HG03378 (cell line): ENCODE results near the gene SMARCC2.

Experiments used
- ATAC-seq: cut with Tn5 transposase; IDR thresholded peaks from one replicate; pipeline ENCODE4 v1.9.1; 2021; ENCODE audit warnings: mild to moderate bottlenecking, moderate library complexity; ENCODE audit not compliant: unreplicated experiment

SMARCC2 gene

DNA sequence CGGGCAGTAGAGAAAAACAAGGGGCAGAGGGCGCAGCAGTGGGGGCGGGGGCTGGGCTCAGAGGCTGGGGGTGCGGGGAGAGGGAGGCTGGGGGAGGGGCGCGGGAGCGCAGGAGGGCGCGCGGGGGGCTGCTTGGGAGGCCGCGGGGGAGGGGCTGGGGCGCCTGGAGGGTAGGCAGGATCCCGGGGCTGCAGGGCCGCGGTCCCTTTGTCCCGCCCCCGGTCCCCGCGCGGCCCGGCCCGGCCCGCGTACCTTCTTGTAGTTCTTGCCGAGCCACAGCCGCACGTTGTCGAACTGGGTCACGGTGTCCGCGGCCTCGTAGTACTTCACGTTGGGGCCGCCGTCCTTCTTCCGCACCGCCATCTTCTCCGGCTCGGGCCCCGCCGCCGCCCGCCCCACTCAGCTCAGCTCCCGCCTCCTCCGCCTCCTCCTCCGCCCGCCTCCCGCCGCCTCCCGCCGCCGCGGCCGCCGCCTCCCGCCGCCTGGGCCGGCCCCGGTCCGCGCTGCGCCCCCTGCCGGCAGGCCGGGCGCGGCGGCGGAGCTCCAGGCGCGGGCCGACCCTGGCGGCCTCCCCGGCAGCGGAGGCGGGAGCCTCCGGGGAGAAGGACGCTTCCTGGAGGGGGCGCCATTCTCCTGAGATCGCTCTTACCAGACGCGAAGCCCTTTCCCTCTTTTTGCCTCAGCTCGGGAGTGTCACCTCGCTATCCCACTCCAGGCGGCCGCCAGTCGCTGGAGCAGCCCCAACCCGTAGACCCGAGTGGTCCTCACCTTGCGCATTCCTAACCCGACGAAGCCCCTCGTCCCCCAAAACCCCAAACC is at the start of gene SMARCC2:
Gene SMARCC2, minus strand, starts transcription at position 385 of the 819 bp plus-strand sequence. Its CDS starts 22 bp downstream, at position 363.
- ATAC-seq = peak; percentile 35

GRCh38 chr12:56237552-56237951 is 48.3 kb upstream of the SMARCC2 start:
- no peak for ATAC-seq

DNA sequence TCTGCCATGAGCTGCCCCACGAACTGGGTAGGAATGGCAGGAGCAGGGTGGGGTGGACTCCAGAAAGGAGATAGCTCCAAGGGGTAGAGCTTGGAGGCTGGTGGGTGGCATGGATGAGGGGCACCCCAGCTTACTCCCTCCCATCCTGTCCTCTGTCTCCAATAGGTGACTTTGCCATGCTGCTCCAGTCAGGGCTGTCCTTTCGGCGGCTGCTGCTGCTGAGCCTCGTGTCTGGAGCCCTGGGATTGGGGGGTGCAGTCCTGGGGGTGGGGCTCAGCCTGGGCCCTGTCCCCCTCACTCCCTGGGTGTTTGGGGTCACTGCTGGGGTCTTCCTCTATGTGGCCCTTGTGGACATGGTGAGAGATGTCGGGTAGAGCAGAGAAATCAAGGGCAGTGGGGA is 47.7 kb upstream of the SMARCC2 start:
- no peak for ATAC-seq

- ATAC-seq = no peak
Measured at GRCh38 chr12:56236091-56236490, 46.8 kb upstream of the SMARCC2 start.

- no peak for ATAC-seq
Measured at GRCh38 chr12:56234746-56235436, 45.6 kb upstream of the SMARCC2 start.

GRCh38 chr12:56231184-56231582 is 41.9 kb upstream of the SMARCC2 start:
- no peak for ATAC-seq

GRCh38 chr12:56230432-56231183 is 41.3 kb upstream of the SMARCC2 start:
- ATAC-seq = no peak

DNA sequence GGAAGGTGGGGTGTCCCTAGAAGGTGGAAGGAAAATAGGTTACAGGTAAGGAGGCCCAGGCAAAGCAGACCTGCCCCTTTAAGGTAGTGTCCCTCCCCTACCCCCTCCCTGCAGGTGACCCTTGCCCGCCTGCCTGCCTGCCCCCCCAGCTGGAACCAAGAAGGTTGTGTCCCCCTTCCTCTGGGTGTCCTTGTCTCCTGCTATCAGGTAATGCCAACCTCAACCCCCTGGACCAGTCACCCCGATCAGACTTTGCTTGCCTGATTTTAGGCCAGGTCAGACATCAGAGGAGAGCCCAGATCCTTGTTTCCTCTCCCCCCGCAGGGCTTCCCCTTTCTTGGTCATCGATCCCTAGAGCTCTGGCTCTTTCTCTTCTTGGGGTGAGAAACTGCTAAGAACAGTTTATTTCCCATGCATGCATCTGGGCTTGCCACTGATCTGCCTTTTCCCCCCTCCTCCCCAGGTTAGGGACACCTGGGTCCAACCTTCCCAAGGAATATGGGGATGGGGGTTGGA is 40.7 kb upstream of the SMARCC2 start, which contains the start of gene SLC39A5:
Gene SLC39A5, plus strand, starts transcription at position 136 of the 516 bp plus-strand sequence. CDS start 1,224 bp downstream, outside the sequence.
- ATAC-seq = no peak

- no peak for ATAC-seq
Measured at GRCh38 chr12:56229082-56229481, 39.8 kb upstream of the SMARCC2 start.

GRCh38 chr12:56224954-56225353 is 35.7 kb upstream of the SMARCC2 start:
- no peak for ATAC-seq

- peak; percentile 71 for ATAC-seq
Measured at GRCh38 chr12:56224102-56224701, 34.9 kb upstream of the SMARCC2 start, which contains the start of gene NABP2. TSS of gene NABP2 (plus strand) at chr12:56224342. CDS start at chr12:56224857, 515 bp downstream.

DNA sequence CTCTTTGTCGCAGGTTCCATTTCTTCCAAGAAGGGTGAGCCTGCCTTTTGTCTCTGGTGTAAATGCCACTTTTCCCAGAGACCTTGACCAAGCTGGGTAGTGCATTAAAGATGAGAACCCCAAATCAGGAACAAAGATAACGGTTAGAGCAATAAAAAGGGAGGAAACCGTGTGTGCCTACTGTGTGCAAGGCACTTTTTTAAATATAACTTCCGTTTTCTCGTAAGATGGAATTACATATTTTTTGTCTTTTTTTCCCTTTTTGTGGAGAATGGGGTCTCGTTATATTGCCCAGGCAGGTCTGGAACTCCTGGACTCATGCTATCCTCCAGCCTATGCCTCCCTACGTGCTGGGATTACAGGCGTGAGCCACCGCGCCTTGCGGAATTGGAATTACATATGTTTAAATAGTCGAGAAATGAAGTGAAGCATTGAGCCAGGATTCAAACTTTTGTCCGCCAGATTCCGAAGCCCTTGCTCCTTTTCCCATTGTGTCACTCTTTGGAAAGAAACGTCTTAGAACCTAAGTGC is 34.4 kb upstream of the SMARCC2 start:
- no peak for ATAC-seq

DNA sequence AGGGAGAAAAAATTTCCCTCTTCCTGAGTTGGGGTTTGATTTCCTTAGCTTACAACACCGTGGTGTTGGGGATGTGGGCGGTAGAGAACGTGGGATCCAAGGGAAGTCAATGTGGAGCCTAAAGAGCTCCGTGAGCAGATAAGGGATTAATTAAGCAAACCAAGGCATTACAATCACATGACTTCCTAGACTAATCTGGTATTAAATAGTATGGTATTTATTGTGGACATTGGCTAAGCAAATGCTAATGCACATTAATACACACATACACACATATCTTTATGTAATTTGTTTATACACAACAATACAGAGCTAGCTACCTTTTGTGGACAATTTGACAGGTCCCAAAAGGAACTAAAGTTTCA is 33.2 kb upstream of the SMARCC2 start:
- no peak for ATAC-seq

DNA sequence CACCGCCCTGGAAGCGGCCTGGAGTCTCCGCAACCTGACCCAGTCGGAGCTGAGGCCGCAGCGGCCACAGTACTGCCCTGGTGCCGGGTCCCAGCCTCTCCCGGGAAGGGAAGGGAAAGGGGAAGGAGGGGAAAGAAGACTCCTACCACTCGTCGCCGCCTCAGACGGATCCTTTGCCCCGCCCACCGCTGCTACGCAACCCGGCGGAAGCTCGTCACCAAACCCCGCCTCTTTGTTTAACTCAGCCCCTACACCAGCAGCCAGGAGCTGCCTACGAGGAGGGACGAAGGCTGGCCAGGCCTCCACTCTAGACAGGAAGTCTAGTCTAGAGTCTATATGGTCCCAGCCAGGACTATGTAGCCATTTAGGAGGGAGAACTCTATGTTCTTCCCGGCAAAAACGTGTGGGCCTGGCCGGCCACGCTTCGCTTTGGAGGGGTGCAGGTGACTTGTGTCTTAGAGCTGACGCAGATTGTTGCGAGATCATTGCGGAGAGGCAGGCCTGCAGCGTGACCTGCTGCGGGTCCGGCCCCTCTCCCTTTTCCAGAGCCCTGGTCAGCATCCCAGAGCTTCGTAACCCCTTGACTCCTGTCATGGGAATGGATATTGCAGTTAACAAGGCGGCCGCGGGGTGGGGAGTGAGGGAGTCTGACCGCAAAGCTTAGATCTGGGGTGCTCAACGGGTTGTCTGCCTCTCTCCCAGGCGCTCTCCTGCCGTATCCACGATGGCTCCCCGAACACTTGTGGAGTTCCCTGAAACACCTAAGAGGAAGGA is 32.7 kb upstream of the SMARCC2 start, which contains the start of gene RNF41:
Gene RNF41, minus strand, starts transcription at position 166 of the 774 bp plus-strand sequence. CDS start 7,875 bp downstream, outside the sequence.
- peak; percentile 74 for ATAC-seq

GRCh38 chr12:56221232-56221756 is 32.0 kb upstream of the SMARCC2 start:
- ATAC-seq = peak; percentile 12

GRCh38 chr12:56220611-56221231 is 31.4 kb upstream of the SMARCC2 start:
- no peak for ATAC-seq

DNA sequence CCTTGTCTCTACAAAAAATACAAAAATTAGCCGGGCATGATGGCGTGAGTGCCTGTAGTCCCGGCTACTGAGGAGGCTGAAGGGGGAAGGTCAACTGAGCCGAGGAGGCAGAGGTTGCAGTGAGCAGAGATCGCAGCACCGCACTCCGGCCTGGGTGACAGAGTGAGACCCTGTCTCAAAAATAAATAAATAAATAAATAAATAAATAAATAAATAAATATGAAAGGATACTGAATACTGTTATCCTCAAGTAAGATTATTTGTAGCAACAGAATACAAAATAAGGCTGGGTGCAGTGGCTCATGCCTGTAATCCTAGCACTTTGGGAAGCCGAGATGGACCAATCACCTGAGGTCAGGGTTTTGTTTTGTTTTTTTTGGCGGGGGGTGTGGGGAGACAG is 30.6 kb upstream of the SMARCC2 start:
- no peak for ATAC-seq

- ATAC-seq = no peak
Measured at GRCh38 chr12:56216461-56216860, 27.2 kb upstream of the SMARCC2 start.

DNA sequence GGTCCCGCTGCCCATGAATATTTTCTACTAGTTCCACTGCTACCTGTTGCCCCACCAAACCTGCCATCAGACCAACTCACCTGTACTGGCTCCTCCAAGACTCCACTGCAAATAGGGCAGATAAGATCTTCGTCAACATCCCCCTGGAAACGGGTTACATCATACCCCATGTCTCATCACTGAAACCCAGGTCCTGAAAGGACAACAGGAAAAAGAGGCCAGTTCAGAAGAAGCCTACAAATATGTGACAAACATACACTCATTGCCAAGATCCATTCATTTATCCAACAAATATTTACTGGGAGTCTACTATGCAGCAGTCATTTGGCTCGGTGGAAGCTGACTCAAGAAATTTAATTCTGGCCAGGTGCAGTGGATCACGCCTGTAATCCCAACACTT is 24.6 kb upstream of the SMARCC2 start:
- no peak for ATAC-seq
